Osteocyte (in vitro differentiated cells): ENCODE measurements around the gene EBF3. TPM values are rescaled to one million over a fixed set of nuclear protein-coding genes. Genes with fewer than 3 reads are reported as not detected.

Experiments used
- DNase-seq: peaks from one replicate; pipeline ENCODE4 v3.0.0; 2021; ENCODE audit warnings: mixed read lengths; ENCODE audit not compliant: unreplicated experiment; ENCODE audit errors: extremely low spot score
- H3K27ac Mint-ChIP-seq: one replicate; pipeline ENCODE4 v1.8.0; 2021; ENCODE audit warnings: mild to moderate bottlenecking, mixed read lengths; ENCODE audit not compliant: unreplicated experiment
- H3K27me3 Mint-ChIP-seq: one replicate; pipeline ENCODE4 v1.8.0; 2021; ENCODE audit warnings: mixed read lengths; ENCODE audit not compliant: unreplicated experiment
- H3K36me3 Mint-ChIP-seq: one replicate; pipeline ENCODE4 v1.8.0; 2021; ENCODE audit warnings: mixed read lengths; ENCODE audit not compliant: unreplicated experiment
- H3K4me1 Mint-ChIP-seq: one replicate; pipeline ENCODE4 v1.8.0; 2021; ENCODE audit warnings: mixed read lengths; ENCODE audit not compliant: unreplicated experiment
- H3K4me3 Mint-ChIP-seq: one replicate; pipeline ENCODE4 v1.8.0; 2021; ENCODE audit warnings: mild to moderate bottlenecking, moderate library complexity, mixed read lengths; ENCODE audit not compliant: unreplicated experiment
- H3K9me3 Mint-ChIP-seq: one replicate; pipeline ENCODE4 v1.8.0; 2021; ENCODE audit warnings: mixed read lengths; ENCODE audit not compliant: unreplicated experiment
- total RNA-seq: library from RNA; stranded (reverse); gene quantifications from 2 replicates; pipeline ENCODE4 v1.2.1, GENCODE V29; 2021
- TF ChIP-seq, protein P1 (sequence below): fragments of 200-600 bp; sonication (generic); IDR thresholded peaks from 2 replicates; pipeline ENCODE4 v1.5.0; 2021; ENCODE audit warnings: antibody characterized with exemption, mild to moderate bottlenecking, moderate library complexity

Gene EBF3
- total RNA-seq, 1 donor from 2014 or later: 0.59 TPM

DNA sequence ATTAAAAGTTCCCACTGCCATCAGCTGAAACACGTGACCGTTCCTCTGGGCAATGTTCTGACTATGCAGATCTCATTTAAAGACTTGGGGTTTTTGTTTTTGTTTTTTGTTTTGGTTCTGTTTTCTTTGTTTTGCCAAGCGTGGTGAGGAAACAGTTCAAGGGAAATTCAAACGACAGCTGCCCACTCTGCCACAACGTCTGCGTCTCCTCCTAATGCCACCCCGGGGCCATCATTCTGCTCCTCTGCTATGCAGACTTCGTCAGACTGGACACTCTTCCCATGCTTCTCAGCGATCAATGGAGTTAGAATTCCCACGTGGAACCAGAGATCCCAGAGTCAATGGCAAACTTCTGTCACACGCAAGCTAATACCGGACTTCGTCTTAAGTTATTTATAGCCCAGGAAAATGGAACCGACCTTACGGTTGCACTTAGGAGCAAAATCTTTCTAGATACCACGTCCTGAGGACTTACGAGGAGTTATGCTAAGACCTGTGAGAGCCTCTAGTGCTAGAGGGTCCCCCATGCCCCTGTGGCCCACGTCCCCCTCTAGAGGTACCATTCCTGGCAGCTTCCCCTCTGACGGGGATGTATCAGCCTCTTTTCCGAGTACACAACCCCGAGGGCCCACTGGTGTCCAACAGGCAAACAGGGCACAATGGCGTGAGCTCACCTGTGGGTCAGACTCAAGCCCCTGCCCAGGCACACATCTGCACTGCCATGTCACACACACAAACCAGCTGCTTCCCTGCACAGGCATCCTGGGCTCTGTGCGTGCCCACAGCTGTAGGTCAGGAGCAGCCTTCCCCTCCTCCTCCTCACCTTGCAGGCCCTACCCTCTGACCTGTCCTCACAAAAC is 24.4 kb downstream of the EBF3 start:
- no peaks in the 10 kb centered on the region for H3K9me3 Mint-ChIP-seq
- H3K27ac Mint-ChIP-seq: no peak overlapping the region
- H3K4me3 Mint-ChIP-seq: no peak overlapping the region
- H3K4me1 Mint-ChIP-seq: no peaks in the 10 kb centered on the region
- TF ChIP-seq, protein P1, sequence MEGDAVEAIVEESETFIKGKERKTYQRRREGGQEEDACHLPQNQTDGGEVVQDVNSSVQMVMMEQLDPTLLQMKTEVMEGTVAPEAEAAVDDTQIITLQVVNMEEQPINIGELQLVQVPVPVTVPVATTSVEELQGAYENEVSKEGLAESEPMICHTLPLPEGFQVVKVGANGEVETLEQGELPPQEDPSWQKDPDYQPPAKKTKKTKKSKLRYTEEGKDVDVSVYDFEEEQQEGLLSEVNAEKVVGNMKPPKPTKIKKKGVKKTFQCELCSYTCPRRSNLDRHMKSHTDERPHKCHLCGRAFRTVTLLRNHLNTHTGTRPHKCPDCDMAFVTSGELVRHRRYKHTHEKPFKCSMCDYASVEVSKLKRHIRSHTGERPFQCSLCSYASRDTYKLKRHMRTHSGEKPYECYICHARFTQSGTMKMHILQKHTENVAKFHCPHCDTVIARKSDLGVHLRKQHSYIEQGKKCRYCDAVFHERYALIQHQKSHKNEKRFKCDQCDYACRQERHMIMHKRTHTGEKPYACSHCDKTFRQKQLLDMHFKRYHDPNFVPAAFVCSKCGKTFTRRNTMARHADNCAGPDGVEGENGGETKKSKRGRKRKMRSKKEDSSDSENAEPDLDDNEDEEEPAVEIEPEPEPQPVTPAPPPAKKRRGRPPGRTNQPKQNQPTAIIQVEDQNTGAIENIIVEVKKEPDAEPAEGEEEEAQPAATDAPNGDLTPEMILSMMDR: no peak
- H3K27me3 Mint-ChIP-seq: no peaks in the 10 kb centered on the region
- no peaks in the 10 kb centered on the region for H3K36me3 Mint-ChIP-seq
- no peak for DNase-seq

GRCh38 chr10:129938460-129938859 is 25.6 kb downstream of the EBF3 start:
- H3K4me1 Mint-ChIP-seq: no peaks in the 10 kb centered on the region
- DNase-seq: no peak
- H3K36me3 Mint-ChIP-seq: no peaks in the 10 kb centered on the region
- no peaks in the 10 kb centered on the region for H3K27me3 Mint-ChIP-seq
- no peaks in the 10 kb centered on the region for H3K9me3 Mint-ChIP-seq
- H3K27ac Mint-ChIP-seq: no peak overlapping the region
- H3K4me3 Mint-ChIP-seq: no peak overlapping the region
- TF ChIP-seq, protein P1: no peak

- H3K27me3 Mint-ChIP-seq: no peaks in the 10 kb centered on the region
- no peak overlapping the region for H3K4me3 Mint-ChIP-seq
- no peak overlapping the region for H3K27ac Mint-ChIP-seq
- TF ChIP-seq, protein P1: no peak
- no peaks in the 10 kb centered on the region for H3K36me3 Mint-ChIP-seq
- DNase-seq: no peak
- H3K4me1 Mint-ChIP-seq: no peaks in the 10 kb centered on the region
- H3K9me3 Mint-ChIP-seq: no peaks in the 10 kb centered on the region
Observed at GRCh38 chr10:129937351-129937751, 26.7 kb downstream of the EBF3 start.

- H3K27me3 Mint-ChIP-seq: no peaks in the 10 kb centered on the region
Observed at GRCh38 chr10:129936923-129937300, 27.2 kb downstream of the EBF3 start.

More at GRCh38 chr10:129936923-129937300, 27.2 kb downstream of the EBF3 start:
- H3K36me3 Mint-ChIP-seq: no peaks in the 10 kb centered on the region
- TF ChIP-seq, protein P1: no peak
- H3K27ac Mint-ChIP-seq: no peak overlapping the region
- no peak overlapping the region for H3K4me3 Mint-ChIP-seq
- no peaks in the 10 kb centered on the region for H3K4me1 Mint-ChIP-seq
- H3K9me3 Mint-ChIP-seq: no peaks in the 10 kb centered on the region
- no peak for DNase-seq
